H9 (cell line): Measurements from ENCODE around the gene NEXN. TPM values are rescaled to one million over a fixed set of nuclear protein-coding genes. Genes with fewer than 3 reads are reported as not detected.

Experiments
- DNase-seq: peaks from one replicate; pipeline ENCODE4 v3.0.0-alpha.2; 2017
- H2AFZ ChIP-seq: one replicate; pipeline ENCODE4 v1.6.1; 2013; ENCODE audit warnings: mild to moderate bottlenecking, low read length, control low read depth, moderate library complexity
- H2AK5ac ChIP-seq: 2 replicates; pipeline ENCODE4 v1.6.1; 2013; ENCODE audit warnings: low read length, control low read depth, mixed read lengths; ENCODE audit not compliant: insufficient read length
- H2BK120ac ChIP-seq: one replicate; pipeline ENCODE4 v1.6.1; 2013; ENCODE audit warnings: low read depth, mild to moderate bottlenecking, low read length, control low read depth, inconsistent platforms; ENCODE audit not compliant: poor library complexity, severe bottlenecking
- H2BK12ac ChIP-seq: 2 replicates; pipeline ENCODE4 v1.6.1; 2013; ENCODE audit warnings: low read length, control low read depth, mixed read lengths, low read depth; ENCODE audit not compliant: insufficient read length
- H2BK15ac ChIP-seq: 2 replicates; pipeline ENCODE4 v1.6.1; 2013; ENCODE audit warnings: low read depth, low read length, control low read depth
- H2BK20ac ChIP-seq: one replicate; pipeline ENCODE4 v1.6.1; 2013; ENCODE audit warnings: low read depth, mild to moderate bottlenecking, low read length, control low read depth, inconsistent platforms; ENCODE audit not compliant: poor library complexity, severe bottlenecking
- H2BK5ac ChIP-seq: 2 replicates; pipeline ENCODE4 v1.6.1; 2013; ENCODE audit warnings: low read length, control low read depth, mixed read lengths; ENCODE audit not compliant: insufficient read length
- H3K14ac ChIP-seq: 2 replicates; pipeline ENCODE4 v1.6.1; 2013; ENCODE audit warnings: low read length, control low read depth; ENCODE audit not compliant: insufficient read depth
- H3K18ac ChIP-seq: 2 replicates; pipeline ENCODE4 v1.6.1; 2013; ENCODE audit warnings: low read depth, mild to moderate bottlenecking, mixed read lengths, low read length, control low read depth; ENCODE audit not compliant: insufficient read length
- H3K23ac ChIP-seq: 2 replicates; pipeline ENCODE4 v1.6.1; 2013; ENCODE audit warnings: low read length, control low read depth, mixed read lengths, low read depth; ENCODE audit not compliant: insufficient read length
- H3K23me2 ChIP-seq: 2 replicates; pipeline ENCODE4 v1.6.1; 2013; ENCODE audit warnings: low read depth, mild to moderate bottlenecking, mixed read lengths, low read length, control low read depth; ENCODE audit not compliant: insufficient read length, poor library complexity, severe bottlenecking
- H3K27ac ChIP-seq: 2 replicates; pipeline ENCODE4 v1.5.1; 2013; ENCODE audit warnings: low read length, control low read depth, mixed read lengths, low read depth; ENCODE audit not compliant: insufficient read length
- H3K27me3 ChIP-seq: 2 replicates; pipeline ENCODE4 v1.6.1; 2013; ENCODE audit warnings: low read length, control low read depth, inconsistent platforms; ENCODE audit not compliant: insufficient read depth
- H3K4ac ChIP-seq: 2 replicates; pipeline ENCODE4 v1.6.1; 2013; ENCODE audit warnings: low read depth, mild to moderate bottlenecking, control low read depth, inconsistent platforms, low read length, moderate library complexity
- H3K4me1 ChIP-seq: 2 replicates; pipeline ENCODE4 v1.6.1; 2013; ENCODE audit warnings: low read length, control low read depth, inconsistent platforms; ENCODE audit not compliant: insufficient read depth
- H3K4me2 ChIP-seq: 2 replicates; pipeline ENCODE4 v1.6.1; 2013; ENCODE audit warnings: low read length, control low read depth, mixed read lengths; ENCODE audit not compliant: insufficient read length, insufficient read depth
- H3K56ac ChIP-seq: 2 replicates; pipeline ENCODE4 v1.6.1; 2013; ENCODE audit warnings: low read depth, mild to moderate bottlenecking, mixed read lengths, low read length, control low read depth; ENCODE audit not compliant: insufficient read length
- H3K79me1 ChIP-seq: 2 replicates; pipeline ENCODE4 v1.6.1; 2013; ENCODE audit warnings: low read depth, mild to moderate bottlenecking, moderate library complexity, low read length, control low read depth, inconsistent platforms; ENCODE audit not compliant: insufficient read depth, poor library complexity, severe bottlenecking
- H3K79me2 ChIP-seq: 2 replicates; pipeline ENCODE4 v1.6.1; 2013; ENCODE audit warnings: low read length, control low read depth, inconsistent platforms; ENCODE audit not compliant: insufficient read depth
- H3K9ac ChIP-seq: 2 replicates; pipeline ENCODE4 v1.6.1; 2013; ENCODE audit warnings: low read length, control low read depth, mixed read lengths; ENCODE audit not compliant: insufficient read length; ENCODE audit errors: extremely low read depth
- H3K9me3 ChIP-seq: one replicate; pipeline ENCODE4 v1.6.1; 2013; ENCODE audit warnings: low read depth, low read length, inconsistent platforms; ENCODE audit not compliant: control insufficient read depth
- H3T11ph ChIP-seq: one replicate; pipeline ENCODE4 v1.6.1; 2013; ENCODE audit warnings: mild to moderate bottlenecking, low read length, control low read depth, inconsistent platforms
- H4K20me1 ChIP-seq: one replicate; pipeline ENCODE4 v1.6.1; 2013; ENCODE audit not compliant: control insufficient read depth, insufficient read length, insufficient read depth
- H4K5ac ChIP-seq: 2 replicates; pipeline ENCODE4 v1.6.1; 2013; ENCODE audit warnings: low read depth, mild to moderate bottlenecking, mixed read lengths, low read length, control low read depth; ENCODE audit not compliant: insufficient read length
- H4K8ac ChIP-seq: replicated peaks from 2 replicates; pipeline ENCODE4 v1.6.1; 2013; ENCODE audit warnings: low read length, control low read depth, mixed read lengths, low read depth; ENCODE audit not compliant: insufficient read length
- H4K91ac ChIP-seq: 2 replicates; pipeline ENCODE4 v1.6.1; 2013; ENCODE audit warnings: low read depth, mild to moderate bottlenecking, moderate library complexity, mixed read lengths, low read length, control low read depth; ENCODE audit not compliant: insufficient read length
- H3K27ac Mint-ChIP-seq, 3 experiments: 2 replicates in 2 of 3; 3 replicates in 1 of 3; pipeline ENCODE4 v1.8.0; 2020 to 2021; ENCODE audit warnings: mixed read lengths in 3 of 3, mild to moderate bottlenecking in 1 of 3, moderate library complexity in 1 of 3
- H3K27me3 Mint-ChIP-seq: 2 replicates; pipeline ENCODE4 v1.8.0; 2021; ENCODE audit warnings: low read depth, mild to moderate bottlenecking, moderate library complexity, mixed read lengths
- H3K36me3 Mint-ChIP-seq, 3 experiments: 2 replicates in 2 of 3; 3 replicates in 1 of 3; pipeline ENCODE4 v1.8.0; 2020 to 2021; ENCODE audit warnings: low read depth in 3 of 3, mixed read lengths in 3 of 3; ENCODE audit not compliant: insufficient read depth in 1 of 3
- H3K4me1 Mint-ChIP-seq, 2 experiments: 2 replicates each; pipeline ENCODE4 v1.8.0; 2020; ENCODE audit warnings: mixed read lengths in 2 of 2
- H3K4me3 Mint-ChIP-seq, 2 experiments: 2 replicates in 1 of 2; 3 replicates in 1 of 2; pipeline ENCODE4 v1.8.0; 2020 to 2021; ENCODE audit warnings: mild to moderate bottlenecking in 2 of 2, mixed read lengths in 2 of 2, moderate library complexity in 1 of 2
- H3K9me3 Mint-ChIP-seq, 2 experiments: 2 replicates in 1 of 2; 3 replicates in 1 of 2; pipeline ENCODE4 v1.8.0; 2020; ENCODE audit warnings: mild to moderate bottlenecking in 2 of 2, mixed read lengths in 2 of 2, moderate library complexity in 1 of 2
- CTCF ChIP-seq: fragments of 200-600 bp; sonication (generic); conservative IDR thresholded peaks from 3 replicates; pipeline ENCODE4 v1.8.0; 2021; ENCODE audit warnings: antibody characterized with exemption, mild to moderate bottlenecking
- WGBS: extraction: QIAGEN DNeasy Blood & Tissue Kit; methylation state at CpG from one replicate; pipeline ENCODE4 v1.1.7; 2013; ENCODE audit warnings: missing lambda C conversion rate, low lambda C conversion rate, mixed read lengths; ENCODE audit not compliant: insufficient read length; ENCODE audit errors: extremely low coverage; 5-methylcytosine and 5-hydroxymethylcytosine counted together
- total RNA-seq: library from RNA; stranded (reverse); gene quantifications from 2 replicates; pipeline ENCODE4 v1.2.1, GENCODE V29; 2021

The NEXN gene
- total RNA-seq, 1 experiment from 2014 or later = 3.2 TPM

- Histone ChIP-seq H2BK20ac (no peak overlapping the region), H2AK5ac (no peak overlapping the region), H3K14ac (no peak overlapping the region), H4K5ac (no peak overlapping the region), H3K9ac (no peak overlapping the region), H3K18ac (no peak overlapping the region), H3K23ac (no peak overlapping the region), H3K4me2 (no peak overlapping the region), H4K20me1 (no peaks in the 10 kb centered on the region), H3K27me3 (no peaks in the 10 kb centered on the region), H3K79me1 (no peaks in the 10 kb centered on the region), H2BK5ac (no peak overlapping the region), H3T11ph (no peak overlapping the region), H3K4ac (no peak overlapping the region), H3K56ac (no peak overlapping the region), H2BK120ac (no peak overlapping the region), H2BK15ac (no peak overlapping the region), H2AFZ (no peak overlapping the region), H3K23me2 (no peaks in the 10 kb centered on the region), H3K79me2 (no peaks in the 10 kb centered on the region), H3K4me1 (no peaks in the 10 kb centered on the region), H4K91ac (no peak overlapping the region), H2BK12ac (no peak overlapping the region), H4K8ac (no peak overlapping the region), H3K27ac (no peak overlapping the region), H3K9me3 (no peaks in the 10 kb centered on the region)
- Mint-ChIP-seq H3K36me3 (no peaks in the 10 kb centered on the region), H3K4me3 (no peak overlapping the region), H3K27me3 (no peaks in the 10 kb centered on the region), H3K4me1 (no peaks in the 10 kb centered on the region), H3K27ac (no peak overlapping the region), H3K9me3 (peaks cover 2 to 3% of the 10 kb centered on the region in 2 experiments; a peak in 3 of 5 replicates)
- peak; percentile 47 for DNase-seq
- peak; percentile 82 for TF ChIP-seq CTCF
- WGBS = no CpG with 5 or more reads among the region's 4 CpGs
Observed at GRCh38 chr1:77900687-77901293, 12.4 kb downstream of the NEXN start.
